Measurements from ENCODE around the gene PGRMC2. TPM values are rescaled to one million over a fixed set of nuclear protein-coding genes. Genes with fewer than 3 reads are reported as not detected.
"Not testable (repeated sequence)": the region's sequence is repeated elsewhere in the genome, so short reads cannot be mapped to it uniquely, and the experiment has no call there.

The PGRMC2 gene
- total and polyA plus RNA-seq, 2 donors (not counting 1 experiment from before 2014, with no cell fraction given): 30.4 to 95.6 TPM

DNA sequence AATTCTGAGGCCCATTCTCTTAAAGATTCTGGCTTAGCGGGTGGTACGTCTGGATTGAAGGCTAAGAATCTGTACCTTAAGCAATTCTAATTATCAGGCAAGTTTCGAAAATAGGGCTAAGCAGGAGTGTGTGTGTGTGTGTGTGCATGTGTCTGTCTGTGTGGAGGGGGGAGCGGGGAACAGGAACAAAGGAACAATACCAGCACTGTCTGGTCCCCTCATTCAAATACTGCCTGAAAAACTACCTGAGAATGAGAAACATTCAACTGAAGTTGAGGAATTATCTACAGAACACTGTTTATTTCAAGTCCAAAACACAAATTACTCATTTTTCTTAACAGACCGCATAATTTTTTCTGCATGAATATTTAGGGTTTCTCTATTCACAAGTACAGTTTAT lies 18.6 kb downstream of the PGRMC2 start:
- Histone ChIP-seq H3K27ac (ENCODE audit: insufficient read depth, low read length) (no peak overlapping the region), H3K4me2 (ENCODE audit: extremely low read depth, insufficient read depth, low read length) (no peak overlapping the region), H3K4me3 (replicated peaks in 1 of 4; ENCODE audit: control extremely low read depth in 1 of 4, insufficient read depth in 1 of 4, low read depth in 3 of 4, low read length in 4 of 4) (no peak overlapping the region), H2AFZ (ENCODE audit: low read length) (no peak overlapping the region), H3K79me2 (ENCODE audit: control insufficient read depth, insufficient read depth, low read length) (peaks cover 8% of the 10 kb centered on the region), H3K27me3 (ENCODE audit: control insufficient read depth, insufficient read depth, low read length) (no peaks in the 10 kb centered on the region), H3K36me3 (ENCODE audit: control insufficient read depth, insufficient read depth, low read length) (peaks cover 4% of the 10 kb centered on the region), H3K4me1 (ENCODE audit: control insufficient read depth, extremely low read depth, insufficient read depth, low read length) (no peaks in the 10 kb centered on the region), H3K9ac (ENCODE audit: insufficient read depth, low read length) (no peak overlapping the region), H4K20me1 (ENCODE audit: control insufficient read depth, extremely low read depth, insufficient read depth, low read length) (no peaks in the 10 kb centered on the region), H3K9me3 (ENCODE audit: control insufficient read depth, insufficient read depth, low read depth, low read length) (no peaks in the 10 kb centered on the region)
- DNase-seq (ENCODE audit: low read depth in 2 of 2): no peak
- no peak for TF ChIP-seq EZH2 (IDR thresholded peaks at IDR 0.05; ENCODE audit: low read length, missing control alignments)
- TF ChIP-seq, protein P1, sequence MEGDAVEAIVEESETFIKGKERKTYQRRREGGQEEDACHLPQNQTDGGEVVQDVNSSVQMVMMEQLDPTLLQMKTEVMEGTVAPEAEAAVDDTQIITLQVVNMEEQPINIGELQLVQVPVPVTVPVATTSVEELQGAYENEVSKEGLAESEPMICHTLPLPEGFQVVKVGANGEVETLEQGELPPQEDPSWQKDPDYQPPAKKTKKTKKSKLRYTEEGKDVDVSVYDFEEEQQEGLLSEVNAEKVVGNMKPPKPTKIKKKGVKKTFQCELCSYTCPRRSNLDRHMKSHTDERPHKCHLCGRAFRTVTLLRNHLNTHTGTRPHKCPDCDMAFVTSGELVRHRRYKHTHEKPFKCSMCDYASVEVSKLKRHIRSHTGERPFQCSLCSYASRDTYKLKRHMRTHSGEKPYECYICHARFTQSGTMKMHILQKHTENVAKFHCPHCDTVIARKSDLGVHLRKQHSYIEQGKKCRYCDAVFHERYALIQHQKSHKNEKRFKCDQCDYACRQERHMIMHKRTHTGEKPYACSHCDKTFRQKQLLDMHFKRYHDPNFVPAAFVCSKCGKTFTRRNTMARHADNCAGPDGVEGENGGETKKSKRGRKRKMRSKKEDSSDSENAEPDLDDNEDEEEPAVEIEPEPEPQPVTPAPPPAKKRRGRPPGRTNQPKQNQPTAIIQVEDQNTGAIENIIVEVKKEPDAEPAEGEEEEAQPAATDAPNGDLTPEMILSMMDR (conservative IDR thresholded peaks at IDR 0.05 in 1 of 2, IDR thresholded peaks at IDR 0.05 in 1 of 2; ENCODE audit: low read depth in 1 of 2, low read length in 2 of 2): no peak

DNA sequence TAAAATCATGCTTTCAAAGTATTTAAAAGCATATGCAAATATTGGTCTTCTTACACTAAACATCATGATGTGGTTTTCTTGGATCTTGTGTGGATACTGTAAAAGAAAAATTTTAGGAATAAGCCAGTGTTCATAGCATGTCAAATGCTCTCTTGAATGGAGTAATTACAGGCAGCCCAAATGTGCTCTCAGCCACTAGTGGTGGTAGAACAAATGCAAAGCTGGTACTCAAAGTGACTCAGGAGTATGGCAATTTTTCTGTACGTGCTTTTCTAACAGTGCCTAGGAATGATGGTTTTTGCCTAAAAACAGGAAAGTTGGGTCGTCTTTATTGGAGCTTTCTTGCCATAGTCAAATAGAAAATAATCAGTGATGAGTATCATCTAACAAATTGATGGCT lies 19.9 kb downstream of the PGRMC2 start:
- no peak for TF ChIP-seq EZH2 (IDR thresholded peaks at IDR 0.05; ENCODE audit: low read length, missing control alignments)
- TF ChIP-seq, protein P1 (conservative IDR thresholded peaks at IDR 0.05 in 1 of 2, IDR thresholded peaks at IDR 0.05 in 1 of 2; ENCODE audit: low read depth in 1 of 2, low read length in 2 of 2): no peak
- Histone ChIP-seq H3K4me2 (ENCODE audit: extremely low read depth, insufficient read depth, low read length) (no peak overlapping the region), H3K79me2 (ENCODE audit: control insufficient read depth, insufficient read depth, low read length) (peaks cover 2% of the 10 kb centered on the region), H3K4me3 (replicated peaks in 1 of 4; ENCODE audit: control extremely low read depth in 1 of 4, insufficient read depth in 1 of 4, low read depth in 3 of 4, low read length in 4 of 4) (no peak overlapping the region), H3K36me3 (ENCODE audit: control insufficient read depth, insufficient read depth, low read length) (peaks cover 4% of the 10 kb centered on the region), H2AFZ (ENCODE audit: low read length) (no peak overlapping the region), H3K9ac (ENCODE audit: insufficient read depth, low read length) (no peak overlapping the region), H3K4me1 (ENCODE audit: control insufficient read depth, extremely low read depth, insufficient read depth, low read length) (no peaks in the 10 kb centered on the region), H4K20me1 (ENCODE audit: control insufficient read depth, extremely low read depth, insufficient read depth, low read length) (no peaks in the 10 kb centered on the region), H3K27ac (ENCODE audit: insufficient read depth, low read length) (no peak overlapping the region), H3K27me3 (ENCODE audit: control insufficient read depth, insufficient read depth, low read length) (no peaks in the 10 kb centered on the region), H3K9me3 (ENCODE audit: control insufficient read depth, insufficient read depth, low read depth, low read length) (no peaks in the 10 kb centered on the region)
- DNase-seq (ENCODE audit: low read depth in 2 of 2): no peak

DNA sequence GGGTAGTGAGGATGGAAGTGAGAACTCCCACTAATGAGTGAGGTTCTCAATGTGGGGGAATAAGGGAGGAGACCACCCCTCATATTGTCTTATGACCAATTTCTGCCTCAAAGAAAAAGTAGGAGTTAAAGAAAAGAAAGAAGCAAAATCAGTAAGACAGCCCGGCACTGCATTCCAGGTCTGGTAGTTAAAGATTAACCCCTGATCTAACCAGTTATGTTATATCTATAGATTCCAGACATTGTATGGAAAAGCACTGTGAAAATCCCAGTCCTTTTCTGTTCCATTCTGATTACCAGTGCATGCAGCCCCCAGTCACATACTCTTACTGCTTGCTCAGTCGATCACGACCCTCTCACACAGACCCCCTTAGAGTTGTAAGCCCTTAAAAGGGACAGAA lies 20.4 kb downstream of the PGRMC2 start:
- H3K9me3 ChIP-seq (ENCODE audit: control insufficient read depth, insufficient read depth, low read depth, low read length); H3K4me3 ChIP-seq (replicated peaks in 1 of 4; ENCODE audit: control extremely low read depth in 1 of 4, insufficient read depth in 1 of 4, low read depth in 3 of 4, low read length in 4 of 4); H3K27ac ChIP-seq (ENCODE audit: insufficient read depth, low read length); H2AFZ ChIP-seq (ENCODE audit: low read length); H3K27me3 ChIP-seq (ENCODE audit: control insufficient read depth, insufficient read depth, low read length); H3K4me1 ChIP-seq (ENCODE audit: control insufficient read depth, extremely low read depth, insufficient read depth, low read length); H3K4me2 ChIP-seq (ENCODE audit: extremely low read depth, insufficient read depth, low read length); H3K79me2 ChIP-seq (ENCODE audit: control insufficient read depth, insufficient read depth, low read length); H4K20me1 ChIP-seq (ENCODE audit: control insufficient read depth, extremely low read depth, insufficient read depth, low read length); DNase-seq (ENCODE audit: low read depth in 2 of 2); H3K36me3 ChIP-seq (ENCODE audit: control insufficient read depth, insufficient read depth, low read length); H3K9ac ChIP-seq (ENCODE audit: insufficient read depth, low read length): not testable (repeated sequence)

DNA sequence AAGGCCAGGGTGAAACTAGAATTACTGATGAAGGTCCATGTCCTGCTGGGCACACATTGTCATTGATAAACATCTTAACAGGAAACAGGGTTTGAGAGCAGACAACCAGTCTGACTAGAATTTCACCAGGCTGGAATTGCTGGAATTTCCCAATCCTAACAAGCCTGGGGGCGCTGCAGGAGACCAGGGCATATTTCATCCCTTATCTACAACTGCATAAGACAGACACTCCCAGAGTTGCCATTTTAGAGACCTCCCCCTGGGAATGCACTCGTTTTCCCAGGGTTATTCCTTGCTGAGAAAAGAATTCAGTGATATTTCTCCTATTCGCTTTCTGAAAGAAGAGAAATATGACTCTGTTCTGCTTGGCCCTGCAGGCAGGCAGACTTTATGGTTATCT lies 22.1 kb downstream of the PGRMC2 start:
- not testable (repeated sequence) for H3K27ac ChIP-seq (ENCODE audit: insufficient read depth, low read length); H3K36me3 ChIP-seq (ENCODE audit: control insufficient read depth, insufficient read depth, low read length); H3K9me3 ChIP-seq (ENCODE audit: control insufficient read depth, insufficient read depth, low read depth, low read length); H3K9ac ChIP-seq (ENCODE audit: insufficient read depth, low read length); H3K4me2 ChIP-seq (ENCODE audit: extremely low read depth, insufficient read depth, low read length); H3K4me3 ChIP-seq (replicated peaks in 1 of 4; ENCODE audit: control extremely low read depth in 1 of 4, insufficient read depth in 1 of 4, low read depth in 3 of 4, low read length in 4 of 4); DNase-seq (ENCODE audit: low read depth in 2 of 2); H3K27me3 ChIP-seq (ENCODE audit: control insufficient read depth, insufficient read depth, low read length); H4K20me1 ChIP-seq (ENCODE audit: control insufficient read depth, extremely low read depth, insufficient read depth, low read length); H2AFZ ChIP-seq (ENCODE audit: low read length); H3K4me1 ChIP-seq (ENCODE audit: control insufficient read depth, extremely low read depth, insufficient read depth, low read length); H3K79me2 ChIP-seq (ENCODE audit: control insufficient read depth, insufficient read depth, low read length)

DNA sequence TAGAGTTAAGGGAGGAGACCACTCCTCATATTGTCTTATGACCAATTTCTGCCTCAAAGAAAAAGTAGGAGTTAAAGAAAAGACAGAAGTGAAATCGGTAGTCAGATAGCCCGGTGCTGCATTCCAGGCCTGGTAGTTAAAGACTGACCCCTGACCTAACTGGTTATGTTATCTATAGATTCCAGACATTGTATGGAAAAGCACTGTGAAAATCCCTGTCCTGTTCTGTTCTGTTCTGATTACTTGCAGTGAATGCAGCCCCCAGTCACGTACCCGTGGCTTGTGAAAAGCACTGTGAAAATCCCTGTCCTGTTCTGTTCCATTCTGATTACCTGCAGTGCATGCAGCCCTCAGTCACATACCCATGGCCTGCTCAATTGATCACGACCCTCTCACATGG lies 27.7 kb downstream of the PGRMC2 start:
- H3K9ac ChIP-seq (ENCODE audit: insufficient read depth, low read length); H3K36me3 ChIP-seq (ENCODE audit: control insufficient read depth, insufficient read depth, low read length); H3K4me1 ChIP-seq (ENCODE audit: control insufficient read depth, extremely low read depth, insufficient read depth, low read length); H3K79me2 ChIP-seq (ENCODE audit: control insufficient read depth, insufficient read depth, low read length); H3K27me3 ChIP-seq (ENCODE audit: control insufficient read depth, insufficient read depth, low read length); H4K20me1 ChIP-seq (ENCODE audit: control insufficient read depth, extremely low read depth, insufficient read depth, low read length); H3K9me3 ChIP-seq (ENCODE audit: control insufficient read depth, insufficient read depth, low read depth, low read length); H3K4me2 ChIP-seq (ENCODE audit: extremely low read depth, insufficient read depth, low read length); H2AFZ ChIP-seq (ENCODE audit: low read length); DNase-seq (ENCODE audit: low read depth in 2 of 2); H3K4me3 ChIP-seq (replicated peaks in 1 of 4; ENCODE audit: control extremely low read depth in 1 of 4, insufficient read depth in 1 of 4, low read depth in 3 of 4, low read length in 4 of 4); H3K27ac ChIP-seq (ENCODE audit: insufficient read depth, low read length): not testable (repeated sequence)
